ENCODE results near the gene ERMP1.

ERMP1 gene

GRCh38 chr9:5872511-5872910, 39.6 kb upstream of the ERMP1 start:
- Histone ChIP-seq H3K9ac (ENCODE audit: low read depth, low read length) (no peak overlapping the region), H3K9me3 (ENCODE audit: insufficient read depth, low read length, severe bottlenecking) (no peaks in the 10 kb centered on the region), H4K20me1 (ENCODE audit: insufficient read depth, low read length) (no peaks in the 10 kb centered on the region), H3K36me3 (ENCODE audit: insufficient read depth, low read length) (no peaks in the 10 kb centered on the region), H2AFZ (ENCODE audit: low read depth, low read length) (no peak overlapping the region), H3K4me3 (ENCODE audit: low read depth in 1 of 2, low read length in 2 of 2) (no peak overlapping the region), H3K27ac (ENCODE audit: low read length) (no peak overlapping the region), H3K79me2 (ENCODE audit: insufficient read depth, low read length) (no peaks in the 10 kb centered on the region), H3K4me2 (ENCODE audit: insufficient read depth, low read length) (no peak overlapping the region), H3K4me1 (ENCODE audit: insufficient read depth, low read length) (no peaks in the 10 kb centered on the region), H3K27me3 (ENCODE audit: insufficient read depth, low read length, poor library complexity) (no peaks in the 10 kb centered on the region)
- DNase-seq (no peak), ATAC-seq (ENCODE audit: insufficient read depth, low read depth) (no peak)
- no peak for TF ChIP-seq CTCF (IDR thresholded peaks at IDR 0.05; ENCODE audit: borderline replicate concordance, extremely low read depth, low read length, poor library complexity, severe bottlenecking)
- no peak for TF ChIP-seq EZH2 (IDR thresholded peaks at IDR 0.05; ENCODE audit: borderline replicate concordance, low read depth, low read length, severe bottlenecking)

GRCh38 chr9:5871785-5872184, 38.9 kb upstream of the ERMP1 start:
- Histone ChIP-seq H2AFZ (ENCODE audit: low read depth, low read length) (no peak overlapping the region), H4K20me1 (ENCODE audit: insufficient read depth, low read length) (no peaks in the 10 kb centered on the region), H3K9me3 (ENCODE audit: insufficient read depth, low read length, severe bottlenecking) (no peaks in the 10 kb centered on the region), H3K9ac (ENCODE audit: low read depth, low read length) (no peak overlapping the region), H3K4me3 (ENCODE audit: low read depth in 1 of 2, low read length in 2 of 2) (no peak overlapping the region), H3K79me2 (ENCODE audit: insufficient read depth, low read length) (no peaks in the 10 kb centered on the region), H3K36me3 (ENCODE audit: insufficient read depth, low read length) (no peaks in the 10 kb centered on the region), H3K27me3 (ENCODE audit: insufficient read depth, low read length, poor library complexity) (no peaks in the 10 kb centered on the region), H3K4me2 (ENCODE audit: insufficient read depth, low read length) (no peak overlapping the region), H3K27ac (ENCODE audit: low read length) (no peak overlapping the region), H3K4me1 (ENCODE audit: insufficient read depth, low read length) (no peaks in the 10 kb centered on the region)
- DNase-seq (no peak), ATAC-seq (ENCODE audit: insufficient read depth, low read depth) (no peak)
- no peak for TF ChIP-seq CTCF (IDR thresholded peaks at IDR 0.05; ENCODE audit: borderline replicate concordance, extremely low read depth, low read length, poor library complexity, severe bottlenecking)

GRCh38 chr9:5870691-5871090, 37.8 kb upstream of the ERMP1 start:
- TF ChIP-seq CTCF (IDR thresholded peaks at IDR 0.05; ENCODE audit: borderline replicate concordance, extremely low read depth, low read length, poor library complexity, severe bottlenecking) (no peak), EZH2 (IDR thresholded peaks at IDR 0.05; ENCODE audit: borderline replicate concordance, low read depth, low read length, severe bottlenecking) (no peak)
- no peaks in the 10 kb centered on the region for H3K9me3 ChIP-seq (ENCODE audit: insufficient read depth, low read length, severe bottlenecking)
- H3K27ac ChIP-seq (ENCODE audit: low read length), result no peak overlapping the region
- no peaks in the 10 kb centered on the region for H3K79me2 ChIP-seq (ENCODE audit: insufficient read depth, low read length)
- H4K20me1 ChIP-seq (ENCODE audit: insufficient read depth, low read length), result no peaks in the 10 kb centered on the region
- DNase-seq (no peak), ATAC-seq (ENCODE audit: insufficient read depth, low read depth) (no peak)
- no peak overlapping the region for H2AFZ ChIP-seq (ENCODE audit: low read depth, low read length)
- H3K9ac ChIP-seq (ENCODE audit: low read depth, low read length), result no peak overlapping the region
- no peaks in the 10 kb centered on the region for H3K27me3 ChIP-seq (ENCODE audit: insufficient read depth, low read length, poor library complexity)
- no peak overlapping the region for H3K4me3 ChIP-seq (ENCODE audit: low read depth in 1 of 2, low read length in 2 of 2)
- H3K4me2 ChIP-seq (ENCODE audit: insufficient read depth, low read length), result no peak overlapping the region
- no peaks in the 10 kb centered on the region for H3K36me3 ChIP-seq (ENCODE audit: insufficient read depth, low read length)
- no peaks in the 10 kb centered on the region for H3K4me1 ChIP-seq (ENCODE audit: insufficient read depth, low read length)

GRCh38 chr9:5870020-5870339, 37.1 kb upstream of the ERMP1 start:
- Histone ChIP-seq H4K20me1 (ENCODE audit: insufficient read depth, low read length) (no peaks in the 10 kb centered on the region), H3K27me3 (ENCODE audit: insufficient read depth, low read length, poor library complexity) (no peaks in the 10 kb centered on the region), H3K4me1 (ENCODE audit: insufficient read depth, low read length) (no peaks in the 10 kb centered on the region), H3K4me2 (ENCODE audit: insufficient read depth, low read length) (no peak overlapping the region), H3K9ac (ENCODE audit: low read depth, low read length) (no peak overlapping the region), H2AFZ (ENCODE audit: low read depth, low read length) (no peak overlapping the region), H3K4me3 (ENCODE audit: low read depth in 1 of 2, low read length in 2 of 2) (no peak overlapping the region), H3K36me3 (ENCODE audit: insufficient read depth, low read length) (no peaks in the 10 kb centered on the region), H3K9me3 (ENCODE audit: insufficient read depth, low read length, severe bottlenecking) (no peaks in the 10 kb centered on the region), H3K27ac (ENCODE audit: low read length) (no peak overlapping the region), H3K79me2 (ENCODE audit: insufficient read depth, low read length) (no peaks in the 10 kb centered on the region)
- TF ChIP-seq EZH2 (IDR thresholded peaks at IDR 0.05; ENCODE audit: borderline replicate concordance, low read depth, low read length, severe bottlenecking), result no peak
- TF ChIP-seq CTCF (IDR thresholded peaks at IDR 0.05; ENCODE audit: borderline replicate concordance, extremely low read depth, low read length, poor library complexity, severe bottlenecking), result no peak
- ATAC-seq (ENCODE audit: insufficient read depth, low read depth) (no peak), DNase-seq (no peak)

Data from DND-41 (cell line).